Right ventricle myocardium inferior (tissue), 1 donor: ENCODE results near the gene CDHR3. TPM values are rescaled to one million over a fixed set of nuclear protein-coding genes. Genes with fewer than 3 reads are reported as not detected.

ENCODE experiments used
- ATAC-seq: fragments of 200-7000 bp; cut with Tn5 transposase; one replicate; pipeline ENCODE4 v1.9.1; 2020; ENCODE audit warnings: mild to moderate bottlenecking, moderate library complexity
- DNase-seq: peaks from one replicate; pipeline ENCODE4 v3.0.0; 2021; ENCODE audit errors: missing footprints
- intact Hi-C: fragments of 100-400 bp; cut with DNase I; formaldehyde crosslinking; loops from one replicate; pipeline ENCODE4 v1.11.0; 2022
- total RNA-seq: library from RNA; stranded (reverse); fragmentation: NEBNext Ultra II Directional; extraction: Animal tissue kit (Norgen Biotek cat#: 25700); gene quantifications from one replicate; pipeline ENCODE4 v1.2.1, GENCODE V29; 2021
- donor health status: DM: no; HTN: yes; CAD: no; lungs with severe emphysema.

Gene CDHR3
- total RNA-seq, 1 donor from 2014 or later: 3.6 TPM

DNA sequence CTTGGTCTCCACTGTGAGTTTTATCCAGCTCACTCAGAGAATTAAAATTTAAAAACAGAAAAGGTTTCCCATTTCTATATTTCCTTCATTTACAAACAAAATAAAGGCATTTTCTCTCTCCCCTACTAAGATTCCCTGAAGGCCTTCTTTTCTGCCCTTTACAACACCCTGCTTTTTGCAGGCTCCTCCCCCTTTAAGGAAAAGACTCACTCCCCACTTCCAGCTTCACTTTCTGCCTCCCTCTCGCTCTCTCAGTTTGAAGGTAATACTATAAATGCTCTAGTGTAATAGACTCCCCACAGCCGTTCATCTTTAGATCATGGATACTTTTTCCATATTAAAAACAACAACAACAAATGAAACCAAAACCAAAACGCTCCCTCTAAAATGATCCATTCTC, 53.3 kb downstream of the CDHR3 start:
- DNase-seq: no peak
- no peak for ATAC-seq
- intact Hi-C loops: no loop called here

GRCh38 chr7:106017657-106018056, 54.6 kb downstream of the CDHR3 start:
- DNase-seq: no peak
- intact Hi-C loops: no loop called here
- ATAC-seq: no peak

DNA sequence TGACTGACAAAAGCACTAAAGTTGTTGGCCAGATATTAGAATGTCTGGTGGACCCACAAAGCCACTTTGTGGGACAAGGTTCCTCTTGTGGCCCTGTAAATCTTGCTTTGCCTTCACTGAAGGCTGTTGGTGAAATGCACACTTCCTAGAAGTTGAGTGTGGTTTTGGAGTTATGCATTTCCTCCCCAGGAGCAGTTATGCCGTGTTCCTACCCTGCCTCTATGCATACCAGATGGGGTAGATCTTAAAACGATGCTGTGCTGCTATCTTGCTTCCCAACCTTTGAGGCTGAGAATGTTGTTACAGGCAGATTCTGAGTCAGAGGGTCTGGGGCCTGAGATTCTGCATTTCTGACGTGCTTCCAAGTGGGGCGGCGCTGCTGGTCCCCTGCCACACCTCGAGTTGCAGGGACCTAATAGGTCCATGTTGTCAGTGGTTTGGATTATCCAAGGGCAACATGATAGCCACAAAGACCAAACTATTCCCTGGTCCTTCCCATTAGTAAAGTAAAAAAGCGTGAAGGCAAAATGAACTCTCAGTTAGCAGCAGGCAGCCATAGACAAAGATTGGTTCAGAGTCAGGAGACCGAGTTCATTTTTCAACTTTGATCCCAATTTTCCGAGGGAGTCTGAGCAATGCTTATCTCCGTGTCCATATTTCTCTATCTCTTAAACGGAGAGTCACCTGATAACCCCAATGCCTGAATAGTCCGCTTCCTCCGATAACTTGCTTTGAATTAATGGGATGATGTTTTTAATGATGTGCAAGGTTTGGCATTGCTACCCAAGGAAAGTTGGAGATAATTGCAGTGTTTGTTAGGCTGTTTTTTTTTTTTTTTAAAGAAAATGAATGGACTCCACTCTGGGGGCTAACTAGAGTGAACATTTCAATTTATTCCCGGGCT, 55.8 kb downstream of the CDHR3 start:
- DNase-seq: no peak
- ATAC-seq: no peak
- intact Hi-C loops: no loop called here

DNA sequence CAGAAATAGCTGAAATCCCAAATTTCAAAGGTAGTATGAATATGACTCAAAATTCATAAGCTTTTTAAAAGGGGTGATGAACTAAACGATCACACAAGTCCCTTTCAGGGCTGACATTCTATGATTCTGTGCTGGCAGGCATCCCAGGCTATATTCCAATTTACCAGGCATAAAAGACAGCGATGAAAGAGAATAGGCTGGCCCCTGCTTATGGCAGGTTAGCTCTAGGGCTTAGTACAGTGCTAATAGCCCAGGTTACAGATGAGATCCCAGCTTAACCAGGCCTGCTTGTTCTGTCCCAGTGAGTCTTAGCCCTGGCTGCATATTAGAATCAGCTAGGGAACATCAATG, 56.4 kb downstream of the CDHR3 start:
- no peak for ATAC-seq
- DNase-seq: no peak
- intact Hi-C loops: no loop called here

- no peak for ATAC-seq
- intact Hi-C loops: no loop called here
- no peak for DNase-seq
These were observed 58.3 kb downstream of the CDHR3 start for GRCh38 chr7:106021151-106022067.

- DNase-seq: no peak
- no peak for ATAC-seq
- intact Hi-C loops: no loop called here
These were observed 59.2 kb downstream of the CDHR3 start for GRCh38 chr7:106022193-106022821.

- intact Hi-C loops: no loop called here
- no peak for DNase-seq
- ATAC-seq: no peak
These were observed 60.6 kb downstream of the CDHR3 start for GRCh38 chr7:106023369-106024322.

- ATAC-seq (no peak), DNase-seq (no peak)
- intact Hi-C loops: no loop called here
These were observed 63.0 kb downstream of the CDHR3 start for GRCh38 chr7:106026101-106026500.

GRCh38 chr7:106029451-106029850, 66.4 kb downstream of the CDHR3 start:
- DNase-seq (no peak), ATAC-seq (no peak)
- intact Hi-C loops: no loop called here

DNA sequence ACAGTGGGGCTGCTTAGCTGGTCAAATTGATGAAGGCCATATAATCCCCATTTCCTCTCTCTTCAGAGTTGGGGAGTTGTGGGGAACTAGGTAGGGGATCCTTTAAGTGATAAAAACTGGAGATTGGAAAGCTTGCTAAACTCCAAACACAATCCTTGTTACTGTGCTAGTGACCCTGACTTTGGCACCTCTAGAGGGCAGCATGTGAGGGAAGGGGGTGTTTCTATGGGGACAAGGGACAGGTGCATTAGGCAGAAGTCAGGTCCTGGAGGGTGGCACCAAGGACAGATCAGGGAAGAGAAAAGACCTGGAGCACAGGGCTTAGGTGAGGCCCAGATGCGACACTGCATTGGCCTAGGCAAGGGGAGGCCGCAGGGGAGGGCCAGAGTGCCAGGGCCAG, 66.9 kb downstream of the CDHR3 start:
- intact Hi-C loops: no loop called here
- DNase-seq (no peak), ATAC-seq (no peak)

GRCh38 chr7:106031300-106032035, 68.4 kb downstream of the CDHR3 start:
- no peak for DNase-seq
- no peak for ATAC-seq
- intact Hi-C loops: no loop called here

DNA sequence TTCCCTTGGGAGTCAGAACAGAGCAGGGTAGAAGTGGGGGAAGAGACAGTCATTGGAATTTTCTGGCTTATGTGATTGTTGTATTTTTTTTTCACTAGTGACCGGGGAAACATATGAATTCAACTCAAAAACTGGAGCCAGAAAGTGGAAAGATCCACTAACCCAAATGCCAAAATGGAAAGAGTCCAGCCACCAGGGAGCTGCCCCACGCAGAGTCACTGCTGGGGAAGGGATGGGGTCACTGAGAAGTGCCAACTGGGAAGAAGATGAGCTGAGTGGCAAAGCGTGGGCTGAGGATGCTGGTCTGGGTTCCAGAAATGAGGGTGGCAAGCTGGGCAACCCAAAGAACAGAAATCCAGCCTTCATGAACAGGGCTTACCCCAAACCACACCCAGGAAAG, 69.2 kb downstream of the CDHR3 start:
- intact Hi-C loops: no loop called here
- ATAC-seq: no peak
- no peak for DNase-seq

- intact Hi-C loops: no loop called here
- DNase-seq: no peak
- no peak for ATAC-seq
These were observed 70.7 kb downstream of the CDHR3 start for GRCh38 chr7:106033735-106034134.

DNA sequence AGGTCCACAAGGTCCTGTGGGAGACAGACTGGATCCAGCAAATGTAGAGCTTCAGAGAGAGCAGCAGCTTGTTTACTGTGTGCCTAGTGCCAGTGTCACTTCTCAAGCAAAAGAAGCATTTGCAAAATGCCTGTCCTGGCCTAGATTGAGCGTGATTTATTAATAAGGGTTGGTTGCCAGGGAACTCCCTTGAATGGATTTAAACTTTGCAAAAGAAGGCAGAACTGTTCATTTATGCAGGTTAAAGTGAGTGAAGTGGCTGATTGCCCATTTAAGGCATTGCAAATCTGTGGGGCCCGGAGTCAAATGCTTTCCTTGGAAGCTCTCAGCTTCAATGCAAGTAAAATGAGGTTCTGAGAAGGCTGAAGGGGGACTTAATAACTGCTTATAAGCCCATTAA, 71.3 kb downstream of the CDHR3 start:
- ATAC-seq: no peak
- DNase-seq: no peak
- intact Hi-C loops: no loop called here

GRCh38 chr7:106035568-106035967, 72.5 kb downstream of the CDHR3 start:
- DNase-seq (no peak), ATAC-seq (no peak)
- intact Hi-C loops: no loop called here

DNA sequence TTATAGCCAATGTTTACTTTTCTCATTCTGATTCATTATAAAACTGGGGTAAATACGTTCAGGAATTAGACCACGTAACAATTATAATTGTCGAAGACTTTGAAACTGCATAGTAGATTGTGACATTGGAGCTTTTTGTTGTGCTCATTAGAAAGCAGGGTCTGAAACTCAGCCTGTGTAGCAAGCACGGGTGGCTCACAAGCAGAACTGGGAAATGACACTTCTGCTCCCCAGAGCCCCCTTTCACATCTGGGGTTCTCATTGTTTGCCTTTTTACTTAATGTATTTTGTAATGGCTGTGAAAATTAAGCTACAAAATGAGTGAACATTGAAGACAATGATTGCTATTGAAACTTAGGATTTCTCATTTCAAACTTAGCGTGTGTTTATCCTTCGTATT, 72.9 kb downstream of the CDHR3 start:
- intact Hi-C loops: no loop called here
- ATAC-seq (no peak), DNase-seq (no peak)

- ATAC-seq: no peak
- intact Hi-C loops: no loop called here
- DNase-seq: no peak
These were observed 74.6 kb downstream of the CDHR3 start for GRCh38 chr7:106037489-106038176.
